OCI-LY7 (cell line): ENCODE data around the gene TEX29.

ENCODE experiments used
- CTCF ChIP-seq: fragments of 200-600 bp; sonication (generic); conservative IDR thresholded peaks from 2 replicates; pipeline ENCODE4 v1.5.1; 2014; ENCODE audit warnings: mild to moderate bottlenecking, antibody characterized with exemption, low read length, moderate library complexity, mixed read lengths
- EZH2phosphoT487 ChIP-seq: fragments of 200-600 bp; sonication (generic); IDR thresholded peaks from 2 replicates; pipeline ENCODE4 v1.6.1; 2018; ENCODE audit warnings: low read depth, borderline replicate concordance, mild to moderate bottlenecking, mixed run types, antibody characterized with exemption, low read length, moderate library complexity, mixed read lengths

GRCh38 chr13:111343186-111343805 lies 22.9 kb downstream of the TEX29 start:
- no peak for TF ChIP-seq CTCF
- TF ChIP-seq EZH2phosphoT487 = no peak
